AG04449 (cell line): ENCODE data around the gene DIAPH2.

ENCODE experiments used
- CTCF ChIA-PET: fragments of 350-600 bp; formaldehyde crosslinking; extraction: SDS; loops from one replicate; lab custom pipeline; 2021; ENCODE audit warnings: antibody characterized with exemption; lab: Yijun Ruan, JAX
- POLR2A ChIA-PET: fragments of 400-600, 350-600 bp; formaldehyde crosslinking; extraction: SDS; loops from one replicate; lab custom pipeline; 2020; ENCODE audit warnings: antibody characterized with exemption, inconsistent platforms; lab: Yijun Ruan, JAX
- DNase-seq: peaks from one replicate; pipeline ENCODE4 v3.0.0-alpha.2; 2010; ENCODE audit warnings: low read depth, low spot score
- H3K4me3 ChIP-seq: 2 replicates; pipeline ENCODE4 v1.5.1; 2011; ENCODE audit warnings: low read depth, mild to moderate bottlenecking, control low read depth, low read length
- CTCF ChIP-seq: IDR thresholded peaks from one replicate; pipeline ENCODE4 v1.5.1; 2011; ENCODE audit warnings: mild to moderate bottlenecking, moderate library complexity, low read length, control low read depth, inconsistent platforms; ENCODE audit not compliant: insufficient read depth; ENCODE audit errors: missing control alignments

The DIAPH2 gene

GRCh38 chrX:97538745-97539144 lies 854.1 kb downstream of the DIAPH2 start:
- no peak overlapping the region for H3K4me3 ChIP-seq
- DNase-seq, result no peak
- ChIA-PET POLR2A (no interaction called here), CTCF (no interaction called here)
- TF ChIP-seq CTCF, result no peak

- CTCF ChIA-PET, result no interaction called here
Observed at GRCh38 chrX:97539970-97540519, 855.4 kb downstream of the DIAPH2 start.

GRCh38 chrX:97547877-97548578 lies 863.4 kb downstream of the DIAPH2 start:
- H3K4me3 ChIP-seq, result no peak overlapping the region
- ChIA-PET POLR2A (no interaction called here), CTCF (no interaction called here)
- DNase-seq, result no peak
- no peak for TF ChIP-seq CTCF

More at GRCh38 chrX:97539970-97540519, 855.4 kb downstream of the DIAPH2 start:
- H3K4me3 ChIP-seq, result no peak overlapping the region
- DNase-seq, result no peak
- POLR2A ChIA-PET, result no interaction called here
- no peak for TF ChIP-seq CTCF

- TF ChIP-seq CTCF, result no peak
- no peak overlapping the region for H3K4me3 ChIP-seq
- CTCF ChIA-PET, result no interaction called here
- DNase-seq, result no peak
- POLR2A ChIA-PET, result no interaction called here
Observed at GRCh38 chrX:97551821-97552220, 867.2 kb downstream of the DIAPH2 start.

GRCh38 chrX:97553833-97554232 lies 869.2 kb downstream of the DIAPH2 start:
- POLR2A ChIA-PET, result no interaction called here
- no peak for DNase-seq
- CTCF ChIA-PET, result no interaction called here
- no peak overlapping the region for H3K4me3 ChIP-seq
- no peak for TF ChIP-seq CTCF

- TF ChIP-seq CTCF, result no peak
- H3K4me3 ChIP-seq, result no peak overlapping the region
- ChIA-PET CTCF (no interaction called here), POLR2A (no interaction called here)
- DNase-seq, result no peak
Observed at GRCh38 chrX:97556359-97556758, 871.7 kb downstream of the DIAPH2 start.
